Activated CD4-positive, alpha-beta T cell treated with anti-CD3 and anti-CD28 coated beads for 48 hours (primary cell): ENCODE results near the gene NFIX.

ENCODE experiments used
- DNase-seq: peaks from one replicate; pipeline ENCODE4 v3.0.0-alpha.2; 2020

NFIX gene

DNA sequence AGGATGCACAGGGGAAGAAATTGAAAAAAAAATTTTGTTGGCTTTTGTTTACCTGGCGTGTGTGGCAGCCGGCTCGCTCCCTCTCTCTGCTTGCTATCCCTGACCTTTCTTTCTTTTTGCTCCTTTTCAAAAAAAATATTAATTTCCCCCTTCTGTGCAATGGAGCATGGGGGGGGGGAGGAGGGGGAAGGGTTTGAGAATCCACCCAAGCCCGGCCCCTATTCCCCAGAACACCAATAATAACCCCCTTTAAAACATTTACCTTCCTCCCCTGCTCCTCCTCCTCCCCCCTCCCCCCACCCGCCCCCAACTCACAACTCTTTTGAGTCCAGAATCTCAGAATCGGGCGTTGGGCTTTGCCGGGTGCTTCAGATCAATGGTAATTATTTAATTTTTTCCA lies 28.4 kb downstream of the NFIX start:
- DNase-seq: no peak

DNA sequence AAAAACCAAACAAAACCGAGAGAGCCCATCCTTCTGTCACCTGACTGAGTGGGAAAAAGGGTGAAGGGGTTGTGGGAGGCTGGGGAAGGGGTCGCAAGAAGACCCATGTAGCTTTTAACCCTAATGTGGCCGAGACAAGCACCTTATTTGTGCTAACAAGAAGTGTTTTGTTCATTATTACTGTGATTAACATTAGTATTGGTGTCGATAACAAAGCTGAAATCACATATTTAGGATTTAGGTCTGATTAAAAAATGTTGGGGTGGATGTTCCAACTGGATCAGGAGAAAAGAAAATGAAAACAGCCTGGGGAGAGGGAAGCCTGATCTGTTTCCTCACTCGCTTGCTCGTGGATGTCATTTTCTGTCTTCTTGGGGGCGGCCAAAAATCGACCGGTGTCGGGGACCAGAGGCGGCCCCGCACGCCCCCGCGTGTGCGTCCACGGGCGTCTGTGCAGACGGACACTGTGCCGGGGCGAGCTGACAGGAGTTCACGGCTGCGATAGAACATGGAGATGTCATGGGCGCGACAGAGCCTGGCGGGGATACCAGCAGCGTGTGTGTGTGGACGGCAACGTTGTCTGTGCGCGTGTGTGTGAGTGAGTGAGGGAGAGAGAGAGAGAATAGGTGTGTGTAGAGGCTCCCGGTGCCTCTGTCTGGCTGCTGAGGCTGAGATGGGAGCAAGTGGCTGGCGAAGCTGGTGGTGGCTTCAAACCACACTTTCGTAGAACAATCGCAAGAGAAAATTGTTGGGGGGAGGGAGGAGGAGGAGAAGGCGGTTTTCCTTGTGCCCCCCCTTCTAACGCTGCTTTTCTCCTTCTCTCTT lies 29.1 kb downstream of the NFIX start:
- no peak for DNase-seq

DNA sequence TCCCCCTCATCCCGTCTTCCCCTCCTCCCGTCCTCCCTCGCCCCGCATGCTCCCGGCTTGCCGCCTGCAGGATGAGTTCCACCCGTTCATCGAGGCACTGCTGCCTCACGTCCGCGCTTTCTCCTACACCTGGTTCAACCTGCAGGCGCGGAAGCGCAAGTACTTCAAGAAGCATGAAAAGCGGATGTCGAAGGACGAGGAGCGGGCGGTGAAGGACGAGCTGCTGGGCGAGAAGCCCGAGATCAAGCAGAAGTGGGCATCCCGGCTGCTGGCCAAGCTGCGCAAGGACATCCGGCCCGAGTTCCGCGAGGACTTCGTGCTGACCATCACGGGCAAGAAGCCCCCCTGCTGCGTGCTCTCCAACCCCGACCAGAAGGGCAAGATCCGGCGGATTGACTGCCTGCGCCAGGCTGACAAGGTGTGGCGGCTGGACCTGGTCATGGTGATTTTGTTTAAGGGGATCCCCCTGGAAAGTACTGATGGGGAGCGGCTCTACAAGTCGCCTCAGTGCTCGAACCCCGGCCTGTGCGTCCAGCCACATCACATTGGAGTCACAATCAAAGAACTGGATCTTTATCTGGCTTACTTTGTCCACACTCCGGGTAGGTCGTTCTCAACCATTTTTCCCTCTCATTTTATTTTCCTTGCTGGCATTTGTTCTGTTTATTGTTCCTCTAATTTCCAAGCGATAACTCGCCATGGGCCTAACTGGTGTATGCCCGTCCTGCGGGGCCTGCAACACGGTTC lies 29.8 kb downstream of the NFIX start:
- DNase-seq: no peak

DNA sequence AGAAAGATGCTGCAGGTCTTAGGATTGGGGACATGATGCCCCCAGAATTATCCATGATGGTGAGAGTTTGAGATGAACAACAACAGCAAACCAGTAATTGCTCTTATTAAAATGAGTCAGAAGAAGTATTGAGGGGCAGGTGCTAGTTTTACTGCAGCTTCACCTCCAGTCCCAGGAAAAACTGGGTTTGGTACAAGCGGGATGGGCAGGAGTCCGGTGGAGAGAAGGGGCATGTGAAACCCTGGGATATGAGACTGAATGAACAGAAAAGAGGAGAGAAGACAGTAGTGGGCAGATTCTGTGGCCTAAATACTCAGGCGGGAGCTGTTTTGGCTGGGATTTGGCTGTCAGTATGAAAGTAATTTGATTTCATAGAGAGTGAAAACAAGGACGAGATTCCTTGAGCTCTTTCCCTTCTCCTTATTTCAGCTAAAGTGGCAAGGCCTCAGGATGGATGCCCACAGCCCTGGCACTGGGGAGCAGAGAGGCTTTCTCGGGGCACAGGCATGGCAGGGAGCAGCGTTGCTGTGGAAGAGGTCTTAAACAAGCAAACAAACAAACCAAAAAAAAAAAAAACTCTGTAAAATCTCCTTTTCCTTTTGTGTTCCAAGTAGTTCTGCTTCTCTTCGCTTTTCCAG lies 30.7 kb downstream of the NFIX start:
- DNase-seq: no peak

DNA sequence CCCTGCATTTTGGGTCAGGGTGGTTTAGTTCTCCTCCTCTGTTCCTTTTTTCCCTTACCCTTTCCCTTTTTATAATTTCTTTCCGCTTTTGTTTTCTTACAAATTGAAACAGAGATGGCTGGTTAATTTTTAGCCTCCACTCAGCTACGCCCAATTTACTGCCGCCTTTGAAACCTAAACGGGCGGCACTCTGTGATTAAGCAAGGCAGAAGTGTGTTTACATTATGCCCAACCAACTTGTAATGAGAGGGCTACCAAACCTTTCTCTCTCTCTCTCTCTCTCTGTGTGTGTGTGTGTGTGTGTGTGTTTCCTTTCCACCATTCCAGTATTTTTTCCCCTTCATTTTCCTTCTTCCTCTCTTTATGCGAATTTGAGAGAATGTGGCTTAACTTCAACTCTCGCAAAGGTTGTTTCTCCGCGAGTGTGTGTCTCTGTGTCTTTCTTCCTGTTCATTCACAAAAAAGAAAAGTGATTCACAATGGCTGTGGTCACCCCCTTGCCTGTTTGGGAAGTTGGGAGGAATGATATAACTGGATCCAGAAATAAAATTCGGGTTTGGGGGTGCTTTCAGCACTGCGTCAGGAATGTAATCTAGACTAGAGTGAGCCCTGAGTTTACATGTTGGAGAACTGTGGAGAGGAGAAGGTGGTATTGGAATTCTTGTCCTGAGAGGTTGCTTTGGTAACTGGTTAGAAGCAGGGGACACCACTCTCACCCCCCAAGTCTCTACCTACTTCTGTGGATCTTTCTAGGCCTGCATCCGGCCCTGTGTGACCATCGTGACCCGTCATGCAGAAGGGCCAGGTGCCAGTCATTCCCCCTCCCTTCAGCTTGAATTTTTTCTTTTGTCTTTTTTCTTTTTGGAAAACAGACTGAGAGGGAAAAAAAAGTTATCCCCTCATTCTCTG lies 31.4 kb downstream of the NFIX start:
- DNase-seq: no peak

DNA sequence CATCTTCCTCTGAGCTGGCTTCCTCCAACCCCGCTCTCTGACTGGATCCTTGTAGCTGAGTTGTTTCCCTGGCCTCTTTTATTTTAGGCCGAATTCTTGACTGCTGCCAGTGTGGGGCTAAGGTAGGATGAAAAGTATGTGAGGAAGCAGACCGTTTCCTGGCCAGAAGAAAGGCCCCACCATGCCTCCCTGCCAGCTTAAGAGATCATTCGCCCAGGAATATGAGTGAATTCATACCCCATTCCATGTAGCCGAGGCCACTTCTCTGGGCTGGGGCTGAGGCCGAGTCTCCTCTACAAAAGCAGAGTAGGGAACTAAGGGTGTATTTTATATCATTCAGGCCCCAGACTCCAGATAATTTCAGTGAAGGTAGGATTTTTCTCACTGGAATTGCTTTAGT lies 32.3 kb downstream of the NFIX start:
- DNase-seq: no peak

DNA sequence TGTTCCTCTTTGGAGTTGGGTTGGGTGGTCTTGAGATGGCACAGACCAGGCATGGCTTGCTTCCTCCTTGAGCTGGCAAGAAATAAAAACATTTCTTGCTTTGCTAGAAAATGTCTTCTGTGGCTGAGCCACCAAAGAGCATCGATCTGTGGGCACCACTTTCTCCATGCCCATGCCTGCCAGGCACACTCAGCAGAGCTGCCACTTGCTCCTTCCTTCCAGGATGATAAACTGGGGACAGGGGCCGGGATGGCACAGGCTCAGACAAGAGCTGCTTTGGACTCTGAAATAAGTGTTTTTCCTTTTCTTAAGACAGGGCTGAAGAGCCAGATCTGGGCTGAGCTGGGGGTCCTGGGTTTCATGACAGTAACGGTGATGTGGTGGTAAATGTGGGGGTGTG lies 32.8 kb downstream of the NFIX start:
- no peak for DNase-seq

DNA sequence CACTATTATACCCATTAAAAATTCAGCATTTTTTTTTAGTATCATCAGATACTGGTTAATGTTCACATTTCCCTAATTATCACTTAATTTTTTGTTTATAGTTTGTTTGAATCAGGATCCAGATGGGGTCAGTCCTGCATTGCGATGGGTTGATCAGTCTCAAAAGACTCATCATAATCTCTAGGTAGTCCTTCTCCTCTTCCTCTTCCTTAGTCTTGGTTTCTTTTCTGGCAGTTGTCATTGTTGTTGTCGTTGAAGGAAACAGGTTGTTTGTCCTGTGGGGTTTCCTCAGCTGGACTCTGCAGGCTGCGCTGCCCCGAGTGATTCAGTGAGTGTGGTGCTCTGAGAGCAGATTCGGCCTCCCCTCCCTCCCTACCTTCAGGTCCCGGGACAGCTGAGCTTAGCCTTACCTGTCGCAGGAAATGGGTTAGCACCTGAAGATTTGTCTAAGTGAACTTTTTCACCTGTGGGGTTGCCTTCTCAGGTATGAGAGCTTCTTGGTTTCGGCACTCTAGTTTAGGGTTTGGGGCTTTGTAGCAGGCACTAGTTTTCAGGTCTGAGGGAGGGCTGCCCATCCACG lies 34.1 kb downstream of the NFIX start:
- DNase-seq: no peak

DNA sequence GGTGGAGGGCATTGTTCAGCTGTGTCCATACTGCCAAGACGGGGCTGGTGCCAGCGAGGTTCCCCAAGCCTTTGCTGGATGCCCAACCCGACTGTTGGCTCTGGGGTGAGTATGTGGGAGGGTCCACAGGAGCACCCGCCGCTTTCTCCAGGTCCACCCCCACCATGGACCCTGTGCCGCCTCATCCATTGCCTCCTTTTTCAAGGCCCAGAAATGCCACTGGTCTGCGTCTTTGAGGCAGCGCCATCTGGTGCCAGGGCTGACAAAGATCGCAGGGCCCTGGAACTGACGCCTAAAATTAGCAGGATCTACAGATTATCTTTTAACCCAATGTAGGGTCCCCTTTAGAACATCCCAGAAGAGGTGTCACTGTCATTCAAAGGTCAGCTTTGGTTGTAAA lies 34.6 kb downstream of the NFIX start:
- DNase-seq: peak; percentile 36

DNA sequence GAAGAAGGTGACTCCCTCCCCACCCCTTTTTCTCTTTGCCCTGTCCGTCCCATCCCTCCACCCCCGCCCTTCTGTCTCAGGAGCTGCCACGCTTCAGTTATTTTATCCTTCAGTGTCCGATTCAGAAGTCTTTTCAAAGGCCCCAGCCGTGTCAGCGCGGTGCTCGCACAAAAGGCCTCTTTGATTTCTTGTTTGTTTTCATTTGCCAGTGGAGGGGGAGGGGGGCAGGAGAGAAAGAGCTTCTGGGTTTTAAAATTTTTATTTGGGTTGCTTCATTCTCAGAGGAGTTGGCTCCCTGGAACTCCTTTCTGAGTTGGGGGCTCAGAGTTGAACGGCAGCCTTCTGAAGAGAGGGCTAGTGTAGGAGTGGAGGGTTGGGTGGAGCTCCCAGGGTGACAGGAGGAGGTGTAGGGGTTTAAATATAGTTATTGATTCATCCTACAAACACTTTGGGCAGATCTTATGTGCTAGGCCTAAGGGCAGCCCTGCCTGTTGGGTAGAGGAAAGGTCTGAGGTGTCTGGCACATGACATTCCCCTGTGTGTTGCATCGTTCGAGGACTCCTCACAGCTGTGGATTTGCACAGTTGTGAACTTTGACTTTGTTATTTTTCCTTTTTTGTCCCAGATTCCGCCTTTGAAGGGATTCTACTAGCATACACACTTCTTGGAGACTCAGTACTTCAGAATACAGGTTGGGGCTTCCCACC lies 36.8 kb downstream of the NFIX start:
- DNase-seq: no peak

DNA sequence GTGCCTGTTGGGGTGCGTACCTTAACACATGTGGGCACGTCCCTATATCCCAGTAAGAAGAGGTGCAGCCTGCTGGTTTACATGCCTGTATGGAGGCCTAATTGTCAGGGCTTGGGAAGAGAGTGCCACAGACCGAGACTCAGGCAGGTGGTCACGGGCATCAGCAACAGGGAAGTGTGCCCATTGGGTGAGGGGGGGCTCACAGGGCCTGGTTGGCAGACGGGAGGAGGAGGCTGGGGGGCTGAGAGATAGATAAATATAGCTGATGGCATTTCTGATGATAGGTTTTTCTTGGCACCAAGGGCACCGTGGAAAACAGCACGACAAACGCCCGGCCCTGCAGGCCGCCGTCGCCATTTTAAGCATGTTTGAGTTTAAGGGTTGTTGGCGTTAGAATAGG lies 37.6 kb downstream of the NFIX start:
- no peak for DNase-seq

DNA sequence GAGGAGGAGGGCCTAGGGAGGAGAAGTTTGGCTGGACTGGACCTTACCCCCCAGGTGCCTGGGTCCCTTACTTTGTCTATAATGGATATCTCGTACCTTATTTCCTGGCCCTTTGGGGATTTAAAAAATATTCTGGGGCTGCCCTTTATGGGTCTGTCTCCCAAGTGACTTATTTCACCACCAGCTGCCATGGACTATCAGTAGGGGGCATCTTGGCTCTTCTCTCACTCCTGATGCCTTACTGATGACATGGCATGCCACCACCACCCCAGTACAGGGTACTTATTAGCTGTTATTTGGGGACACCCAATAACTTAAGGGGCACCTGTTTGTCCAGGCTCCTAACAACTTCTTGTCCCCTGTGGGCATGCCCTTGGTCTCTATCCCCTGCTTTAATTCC lies 38.0 kb downstream of the NFIX start:
- DNase-seq: no peak

DNA sequence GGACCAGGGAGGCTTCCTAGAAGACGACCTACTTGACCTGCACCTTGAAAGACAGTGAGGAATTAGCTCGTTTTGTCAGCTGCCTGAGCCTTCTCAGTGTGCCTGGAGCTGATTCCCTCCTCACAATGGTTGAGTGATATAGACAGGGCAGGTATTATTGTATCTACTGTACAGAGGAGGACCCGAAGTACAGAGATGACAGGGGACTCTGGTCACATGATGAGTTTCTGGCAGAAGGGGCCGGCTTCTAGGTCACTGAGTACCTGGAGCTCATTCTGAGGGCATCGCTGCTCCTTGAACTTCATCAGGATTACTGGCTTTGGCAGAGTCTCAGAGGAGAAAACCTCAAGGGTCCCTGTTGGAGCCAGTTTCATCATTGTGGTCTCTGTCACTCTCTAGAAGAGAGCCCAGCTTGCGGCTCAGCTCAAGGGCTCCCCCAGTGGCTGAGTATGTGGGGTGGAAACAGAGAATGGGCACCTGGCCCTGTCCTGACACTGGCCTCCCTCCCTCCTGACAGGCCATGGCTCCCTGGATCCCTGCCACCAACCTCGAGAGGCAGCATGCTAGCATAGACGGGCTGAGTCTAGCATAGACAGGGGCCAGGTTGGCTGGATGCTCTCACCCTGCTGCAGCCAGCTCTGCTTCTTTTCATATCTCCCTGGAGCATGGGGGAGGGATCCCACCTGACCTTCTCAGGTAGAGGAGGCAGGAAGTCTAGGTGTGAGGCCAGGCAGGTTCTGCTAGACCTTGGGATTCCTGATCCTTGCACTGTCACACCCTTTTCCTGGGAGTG lies 38.7 kb downstream of the NFIX start:
- peak; percentile 67 for DNase-seq

DNA sequence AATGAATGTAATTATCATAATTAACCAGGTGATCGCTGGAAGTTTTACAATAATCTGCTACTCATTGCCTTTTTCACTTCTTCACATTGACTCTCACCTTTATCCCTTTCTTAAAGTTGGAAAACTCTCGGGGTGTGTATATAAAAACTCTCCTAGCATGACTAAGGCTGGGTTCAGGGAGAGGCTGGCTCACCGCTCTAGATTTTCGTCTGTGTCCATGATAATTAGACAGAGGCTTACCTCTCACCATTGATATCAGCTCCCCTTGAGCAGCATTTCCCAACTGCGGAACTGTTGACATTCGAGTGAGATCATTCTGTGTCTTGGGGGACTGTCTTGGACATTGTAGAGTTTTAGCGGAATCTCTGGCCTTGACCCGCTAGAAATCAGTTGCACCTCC lies 39.4 kb downstream of the NFIX start:
- DNase-seq: no peak

DNA sequence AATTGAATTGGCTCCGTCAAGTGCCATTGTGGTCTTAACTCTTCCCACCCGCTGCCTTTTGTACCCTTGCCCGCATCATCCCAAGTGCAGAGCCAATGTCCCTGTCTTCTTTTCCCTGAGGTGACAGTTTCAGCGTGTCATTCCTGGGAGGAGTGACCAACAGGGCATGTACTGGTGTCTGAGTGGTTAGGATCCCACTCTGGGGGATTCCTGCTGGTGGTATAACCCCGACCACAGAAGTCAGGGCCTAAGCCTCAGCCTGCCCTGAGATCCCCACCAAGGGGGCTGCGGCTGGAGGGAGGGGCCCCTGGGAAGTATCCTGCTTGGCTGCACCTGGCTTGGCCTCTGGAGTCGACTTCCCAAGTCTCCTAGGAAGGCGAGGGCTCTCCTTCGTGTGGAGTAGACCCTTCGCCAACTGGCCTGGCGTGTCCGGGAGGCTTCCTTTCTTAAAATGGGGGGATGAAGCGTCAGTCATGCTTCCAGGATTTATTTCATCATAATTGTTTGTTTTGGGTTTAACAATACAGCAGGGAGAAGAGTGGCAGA lies 40.6 kb downstream of the NFIX start:
- no peak for DNase-seq

DNA sequence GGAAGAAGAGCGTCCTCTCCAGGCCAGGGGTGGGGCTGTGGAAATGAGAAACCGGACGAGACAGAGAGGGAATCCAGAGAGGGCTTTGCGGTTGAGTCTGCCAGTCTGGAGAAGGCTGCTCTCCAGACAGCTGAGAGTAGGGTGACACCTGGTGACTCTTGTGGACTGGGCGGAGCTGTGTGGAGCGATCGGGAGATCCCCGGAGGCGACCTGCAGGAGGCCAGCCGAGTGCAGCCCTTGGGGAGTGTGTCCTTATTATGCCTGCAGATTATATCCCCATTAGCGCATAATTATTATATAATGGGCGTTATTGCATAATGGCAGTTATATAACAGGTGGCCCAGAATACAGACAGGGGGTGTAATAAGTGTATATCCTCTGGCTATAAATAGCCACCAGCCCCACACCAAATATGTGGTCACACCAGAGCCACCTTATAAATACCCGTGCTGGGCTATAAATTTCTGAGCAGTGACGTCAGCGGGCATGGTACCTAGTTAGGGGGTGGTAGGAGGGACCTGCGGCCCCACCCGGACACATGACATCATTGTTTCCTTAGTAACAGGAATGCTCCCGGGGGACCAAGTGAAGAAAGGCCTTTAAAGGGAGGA lies 41.2 kb downstream of the NFIX start:
- no peak for DNase-seq

DNA sequence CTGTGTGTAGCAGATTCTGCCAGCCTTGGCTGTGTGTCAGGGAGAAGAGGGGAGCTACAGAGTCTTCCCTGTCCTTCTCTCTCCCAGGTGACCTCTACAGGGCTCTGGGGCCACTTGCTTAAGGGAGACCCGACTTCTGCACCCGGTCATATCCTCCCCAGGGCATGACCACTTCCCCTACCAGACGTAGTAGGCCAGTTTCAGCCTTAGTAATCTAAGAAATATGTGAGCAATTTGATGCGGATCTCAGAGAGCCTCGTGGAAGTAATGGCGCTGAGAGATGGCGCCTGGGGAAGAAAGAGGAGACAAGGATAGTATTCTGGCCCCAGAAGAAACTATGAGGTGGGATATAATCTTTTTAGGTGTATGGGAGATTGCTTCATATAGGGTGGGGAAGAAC lies 41.9 kb downstream of the NFIX start:
- no peak for DNase-seq

DNA sequence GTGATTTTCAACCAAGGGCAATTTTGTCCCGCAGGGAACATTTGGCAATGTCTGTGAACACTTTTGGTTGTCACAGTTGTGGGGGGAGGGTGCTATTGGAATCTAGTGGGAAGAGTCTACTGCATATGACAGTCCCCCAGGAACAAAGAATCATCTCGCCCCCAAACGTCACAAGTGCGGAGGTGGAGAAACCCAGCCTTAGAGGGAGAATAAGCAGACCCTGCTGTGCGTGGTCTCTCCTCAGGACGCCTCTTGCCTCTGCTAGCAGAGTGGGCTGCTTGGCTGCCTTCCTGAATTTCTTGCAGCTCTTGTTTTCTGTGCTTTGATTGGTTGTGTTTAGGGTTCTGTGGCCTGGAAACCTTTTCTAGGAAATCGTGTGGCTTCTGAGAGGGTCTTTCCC lies 42.5 kb downstream of the NFIX start:
- no peak for DNase-seq

DNA sequence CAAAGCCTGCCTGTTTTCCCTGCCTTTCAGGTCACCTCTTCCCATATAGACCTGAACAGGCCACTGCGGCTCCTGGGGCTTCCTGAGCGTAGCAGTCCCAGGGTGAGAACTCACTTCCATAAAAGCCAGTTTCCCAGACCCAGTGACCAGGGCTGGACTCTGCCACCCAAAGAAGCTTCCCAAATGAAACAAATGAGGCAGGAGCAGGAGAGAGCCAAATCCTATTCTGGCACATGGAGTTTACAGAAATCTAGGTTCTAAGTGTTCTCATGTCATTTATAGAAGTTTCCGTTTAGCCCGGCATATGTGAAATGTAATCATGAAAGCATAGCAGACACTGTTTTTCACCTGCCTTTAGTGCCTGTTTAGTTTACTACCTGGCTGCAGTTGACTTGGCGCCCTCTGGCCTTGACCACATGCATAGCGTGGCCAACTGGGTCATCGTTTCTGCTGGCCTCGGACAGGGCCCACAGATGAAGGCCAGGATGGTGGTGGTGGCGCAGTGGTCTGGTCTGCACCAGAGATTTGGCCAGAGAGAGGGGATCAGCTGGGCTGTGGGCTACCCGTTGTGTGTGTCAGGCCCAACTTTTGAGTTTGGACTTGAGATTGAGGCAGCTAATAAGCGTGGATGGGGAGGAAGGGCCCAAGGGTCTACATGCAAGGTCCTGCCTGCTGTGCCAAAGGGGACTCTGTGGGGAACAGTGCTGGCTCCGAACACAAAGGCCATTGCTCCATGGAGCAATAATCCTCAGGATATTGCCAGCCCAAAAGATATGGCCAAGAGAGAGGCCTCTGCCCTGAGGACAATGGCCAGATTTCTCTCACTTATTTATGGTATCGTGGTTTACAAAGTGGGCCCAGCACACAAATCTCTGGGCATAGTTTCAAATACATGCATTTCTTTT lies 43.3 kb downstream of the NFIX start:
- DNase-seq: no peak
